GM23338 (cell line): ENCODE data around the gene EDNRA. TPM values are rescaled to one million over a fixed set of nuclear protein-coding genes. Genes with fewer than 3 reads are reported as not detected.

ENCODE experiments used
- ATAC-seq: fragments of 200-7000 bp; cut with Tn5 transposase; 3 replicates; pipeline ENCODE4 v1.9.1; 2020
- DNase-seq: peaks from one replicate; pipeline ENCODE4 v3.0.0-alpha.2; 2015; ENCODE audit warnings: low spot score
- H2AFZ ChIP-seq: fragments of 200-600 bp; sonication (generic); 2 replicates; pipeline ENCODE4 v1.8.0; 2016; ENCODE audit warnings: antibody characterized with exemption, mild to moderate bottlenecking, moderate library complexity
- H3F3A ChIP-seq: fragments of 200-600 bp; sonication (generic); replicated peaks from 2 replicates; pipeline ENCODE4 v1.8.0; 2017; ENCODE audit warnings: antibody characterized with exemption, mixed run types, low read depth
- H3K27ac ChIP-seq: fragments of 200-600 bp; sonication (generic); 2 replicates; pipeline ENCODE4 v1.6.1; 2016; ENCODE audit warnings: low read depth
- H3K27me3 ChIP-seq: fragments of 200-600 bp; sonication (generic); 2 replicates; pipeline ENCODE4 v1.8.0; 2016; ENCODE audit warnings: mild to moderate bottlenecking, mixed run types, moderate library complexity; ENCODE audit not compliant: insufficient read depth
- H3K36me3 ChIP-seq: fragments of 200-600 bp; sonication (generic); 2 replicates; pipeline ENCODE4 v1.8.0; 2016; ENCODE audit warnings: mild to moderate bottlenecking; ENCODE audit not compliant: insufficient read depth
- H3K4me1 ChIP-seq: fragments of 200-600 bp; sonication (generic); 2 replicates; pipeline ENCODE4 v1.8.0; 2016; ENCODE audit warnings: mild to moderate bottlenecking, moderate library complexity; ENCODE audit not compliant: insufficient read depth
- H3K4me2 ChIP-seq: fragments of 200-600 bp; sonication (generic); 2 replicates; pipeline ENCODE4 v1.7.1; 2017; ENCODE audit warnings: mixed run types
- H3K4me3 ChIP-seq: fragments of 200-600 bp; sonication (generic); 2 replicates; pipeline ENCODE4 v1.6.1; 2016; ENCODE audit warnings: mixed run types
- H3K79me2 ChIP-seq: fragments of 200-600 bp; sonication (generic); replicated peaks from 2 replicates; pipeline ENCODE4 v1.8.0; 2017; ENCODE audit warnings: mild to moderate bottlenecking; ENCODE audit not compliant: insufficient read depth
- H3K9me2 ChIP-seq: fragments of 200-600 bp; sonication (generic); 2 replicates; pipeline ENCODE4 v1.8.0; 2017; ENCODE audit not compliant: insufficient read depth
- H4K20me1 ChIP-seq: fragments of 200-600 bp; sonication (generic); replicated peaks from 2 replicates; pipeline ENCODE4 v1.8.0; 2017; ENCODE audit warnings: mild to moderate bottlenecking; ENCODE audit not compliant: insufficient read depth
- H3K27ac Mint-ChIP-seq: 2 replicates; pipeline ENCODE4 v1.8.0; 2020; ENCODE audit warnings: inconsistent platforms, mild to moderate bottlenecking, moderate library complexity, mixed read lengths
- H3K27me3 Mint-ChIP-seq: 3 replicates; pipeline ENCODE4 v1.8.0; 2022; ENCODE audit warnings: low read depth, mild to moderate bottlenecking, moderate library complexity, mixed read lengths, inconsistent platforms; ENCODE audit not compliant: insufficient read depth, poor library complexity
- H3K36me3 Mint-ChIP-seq: 3 replicates; pipeline ENCODE4 v1.8.0; 2021; ENCODE audit warnings: low read depth, mild to moderate bottlenecking, inconsistent platforms, moderate library complexity, mixed read lengths
- H3K4me1 Mint-ChIP-seq: 3 replicates; pipeline ENCODE4 v1.8.0; 2020; ENCODE audit warnings: mild to moderate bottlenecking, inconsistent platforms, mixed read lengths
- H3K4me3 Mint-ChIP-seq: 3 replicates; pipeline ENCODE4 v1.8.0; 2021; ENCODE audit warnings: moderate library complexity, mild to moderate bottlenecking, inconsistent platforms, mixed read lengths
- H3K9me3 Mint-ChIP-seq: 3 replicates; pipeline ENCODE4 v1.8.0; 2020; ENCODE audit warnings: moderate library complexity, mild to moderate bottlenecking, inconsistent platforms, mixed read lengths
- EZH2 ChIP-seq: fragments of 200-600 bp; sonication (generic); IDR thresholded peaks from one replicate; pipeline ENCODE4 v1.8.0; 2017; ENCODE audit warnings: antibody characterized with exemption, mild to moderate bottlenecking, low read depth; ENCODE audit not compliant: unreplicated experiment
- EZH2phosphoT487 ChIP-seq: fragments of 200-600 bp; sonication (generic); IDR thresholded peaks from one replicate; pipeline ENCODE4 v1.8.1; 2018; ENCODE audit warnings: antibody characterized with exemption; ENCODE audit not compliant: unreplicated experiment
- JUNB ChIP-seq: IDR thresholded peaks from one replicate; pipeline ENCODE4 v1.6.1; 2016; ENCODE audit warnings: antibody characterized with exemption; ENCODE audit not compliant: unreplicated experiment
- NANOG ChIP-seq: IDR thresholded peaks from 2 replicates; pipeline ENCODE4 v1.6.1; 2016; ENCODE audit warnings: antibody characterized with exemption, borderline replicate concordance
- POLR2AphosphoS5 ChIP-seq: IDR thresholded peaks from 2 replicates; pipeline ENCODE4 v1.6.1; 2016; ENCODE audit warnings: antibody characterized with exemption, low read depth
- ZNF331 ChIP-seq: fragments of 250-450 bp; sonication (Bioruptor Pico); IDR thresholded peaks from 2 replicates; pipeline ENCODE4 v1.5.0; 2020; ENCODE audit warnings: low read depth, mild to moderate bottlenecking, moderate library complexity
- ZNF462 ChIP-seq: fragments of 250-450 bp; sonication (Bioruptor Pico); IDR thresholded peaks from 2 replicates; pipeline ENCODE4 v1.5.0; 2020; ENCODE audit warnings: mild to moderate bottlenecking, moderate library complexity
- polyA plus RNA-seq: library from polyadenylated mRNA; unstranded; fragments of >200 nt; fragmentation: Nextera tagmentation; extraction: Ambion mirVana; gene quantifications from 2 replicates; pipeline ENCODE4 v1.2.1, GENCODE V29; 2016
- total RNA-seq: library from RNA; depleted of rRNA; stranded (reverse); fragments of >200 nt; shearing (Covaris generic); gene quantifications from 2 replicates; pipeline ENCODE4 v1.2.3, GENCODE V29; 2014
- TF ChIP-seq, protein P1 (sequence below): IDR thresholded peaks from one replicate; pipeline ENCODE4 v1.6.1; 2018; ENCODE audit warnings: antibody characterized with exemption; ENCODE audit not compliant: unreplicated experiment
- TF ChIP-seq, protein P2 (sequence below): IDR thresholded peaks from 2 replicates; pipeline ENCODE4 v1.6.1; 2016; ENCODE audit warnings: antibody characterized with exemption

The EDNRA gene
- total and polyA plus RNA-seq, 2 experiments from 2014 or later, result 1.5 to 5.0 TPM

- TF ChIP-seq, protein P1, sequence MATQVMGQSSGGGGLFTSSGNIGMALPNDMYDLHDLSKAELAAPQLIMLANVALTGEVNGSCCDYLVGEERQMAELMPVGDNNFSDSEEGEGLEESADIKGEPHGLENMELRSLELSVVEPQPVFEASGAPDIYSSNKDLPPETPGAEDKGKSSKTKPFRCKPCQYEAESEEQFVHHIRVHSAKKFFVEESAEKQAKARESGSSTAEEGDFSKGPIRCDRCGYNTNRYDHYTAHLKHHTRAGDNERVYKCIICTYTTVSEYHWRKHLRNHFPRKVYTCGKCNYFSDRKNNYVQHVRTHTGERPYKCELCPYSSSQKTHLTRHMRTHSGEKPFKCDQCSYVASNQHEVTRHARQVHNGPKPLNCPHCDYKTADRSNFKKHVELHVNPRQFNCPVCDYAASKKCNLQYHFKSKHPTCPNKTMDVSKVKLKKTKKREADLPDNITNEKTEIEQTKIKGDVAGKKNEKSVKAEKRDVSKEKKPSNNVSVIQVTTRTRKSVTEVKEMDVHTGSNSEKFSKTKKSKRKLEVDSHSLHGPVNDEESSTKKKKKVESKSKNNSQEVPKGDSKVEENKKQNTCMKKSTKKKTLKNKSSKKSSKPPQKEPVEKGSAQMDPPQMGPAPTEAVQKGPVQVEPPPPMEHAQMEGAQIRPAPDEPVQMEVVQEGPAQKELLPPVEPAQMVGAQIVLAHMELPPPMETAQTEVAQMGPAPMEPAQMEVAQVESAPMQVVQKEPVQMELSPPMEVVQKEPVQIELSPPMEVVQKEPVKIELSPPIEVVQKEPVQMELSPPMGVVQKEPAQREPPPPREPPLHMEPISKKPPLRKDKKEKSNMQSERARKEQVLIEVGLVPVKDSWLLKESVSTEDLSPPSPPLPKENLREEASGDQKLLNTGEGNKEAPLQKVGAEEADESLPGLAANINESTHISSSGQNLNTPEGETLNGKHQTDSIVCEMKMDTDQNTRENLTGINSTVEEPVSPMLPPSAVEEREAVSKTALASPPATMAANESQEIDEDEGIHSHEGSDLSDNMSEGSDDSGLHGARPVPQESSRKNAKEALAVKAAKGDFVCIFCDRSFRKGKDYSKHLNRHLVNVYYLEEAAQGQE, result no peak
- TF ChIP-seq, protein P2, sequence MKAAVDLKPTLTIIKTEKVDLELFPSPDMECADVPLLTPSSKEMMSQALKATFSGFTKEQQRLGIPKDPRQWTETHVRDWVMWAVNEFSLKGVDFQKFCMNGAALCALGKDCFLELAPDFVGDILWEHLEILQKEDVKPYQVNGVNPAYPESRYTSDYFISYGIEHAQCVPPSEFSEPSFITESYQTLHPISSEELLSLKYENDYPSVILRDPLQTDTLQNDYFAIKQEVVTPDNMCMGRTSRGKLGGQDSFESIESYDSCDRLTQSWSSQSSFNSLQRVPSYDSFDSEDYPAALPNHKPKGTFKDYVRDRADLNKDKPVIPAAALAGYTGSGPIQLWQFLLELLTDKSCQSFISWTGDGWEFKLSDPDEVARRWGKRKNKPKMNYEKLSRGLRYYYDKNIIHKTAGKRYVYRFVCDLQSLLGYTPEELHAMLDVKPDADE, result no peak
These were observed 10.2 kb downstream of the EDNRA start (continued) for GRCh38 chr4:147491086-147491485.

- no peaks in the 10 kb centered on the region for H3K9me2 ChIP-seq
- no peaks in the 10 kb centered on the region for H3K36me3 ChIP-seq
- DNase-seq, result no peak
- H3K27me3 Mint-ChIP-seq, result no peaks in the 10 kb centered on the region
- no peak overlapping the region for H3K4me2 ChIP-seq
- H3K4me1 Mint-ChIP-seq, result peaks cover 6% of the 10 kb centered on the region
- no peaks in the 10 kb centered on the region for H3F3A ChIP-seq
- H4K20me1 ChIP-seq, result no peaks in the 10 kb centered on the region
- H3K27me3 ChIP-seq, result no peaks in the 10 kb centered on the region
- H3K79me2 ChIP-seq, result no peaks in the 10 kb centered on the region
- no peak overlapping the region for H3K27ac ChIP-seq
- ATAC-seq, result no peak
- no peaks in the 10 kb centered on the region for H3K4me1 ChIP-seq
- H3K4me3 Mint-ChIP-seq, result no peak overlapping the region
- H3K27ac Mint-ChIP-seq, result no peak overlapping the region
- H3K36me3 Mint-ChIP-seq, result no peaks in the 10 kb centered on the region
- no peak overlapping the region for H3K4me3 ChIP-seq
- H3K9me3 Mint-ChIP-seq, result no peaks in the 10 kb centered on the region
- H2AFZ ChIP-seq, result no peak overlapping the region
- no peak for TF ChIP-seq EZH2phosphoT487
- no peak for TF ChIP-seq POLR2AphosphoS5
- TF ChIP-seq, protein P2, result no peak
- no peak for TF ChIP-seq ZNF462
- TF ChIP-seq, protein P1, result no peak
- TF ChIP-seq JUNB, result no peak
- TF ChIP-seq NANOG, result no peak
- no peak for TF ChIP-seq ZNF331 (CRISPR knock-in tag)
- no peak for TF ChIP-seq EZH2
These were observed 11.4 kb downstream of the EDNRA start for GRCh38 chr4:147492306-147492705.
